GM19025 (cell line): ENCODE data around the gene DNAJB11.

Source experiments
- ATAC-seq: cut with Tn5 transposase; IDR thresholded peaks from one replicate; pipeline ENCODE4 v1.9.1; 2021; ENCODE audit warnings: mild to moderate bottlenecking, low read depth, moderate library complexity; ENCODE audit not compliant: unreplicated experiment

Gene DNAJB11

GRCh38 chr3:186593862-186594261 lies 23.3 kb downstream of the DNAJB11 start:
- ATAC-seq = no peak

- no peak for ATAC-seq
Observed at GRCh38 chr3:186594591-186595113, 24.1 kb downstream of the DNAJB11 start.

- ATAC-seq = no peak
Observed at GRCh38 chr3:186596568-186597287, 26.2 kb downstream of the DNAJB11 start.

GRCh38 chr3:186598108-186598784 lies 27.7 kb downstream of the DNAJB11 start:
- ATAC-seq = no peak

- ATAC-seq = no peak
Observed at GRCh38 chr3:186598794-186599141, 28.2 kb downstream of the DNAJB11 start.

GRCh38 chr3:186599142-186599784 lies 28.7 kb downstream of the DNAJB11 start:
- no peak for ATAC-seq

GRCh38 chr3:186599785-186600166 lies 29.3 kb downstream of the DNAJB11 start:
- ATAC-seq = no peak

- ATAC-seq = no peak
Observed at GRCh38 chr3:186600896-186601295, 30.4 kb downstream of the DNAJB11 start.

- ATAC-seq = no peak
Observed at GRCh38 chr3:186603159-186603558, 32.6 kb downstream of the DNAJB11 start.

GRCh38 chr3:186605078-186605477 lies 34.6 kb downstream of the DNAJB11 start:
- ATAC-seq = no peak

- no peak for ATAC-seq
Observed at GRCh38 chr3:186605561-186606545, 35.3 kb downstream of the DNAJB11 start.

GRCh38 chr3:186608624-186609215 lies 38.2 kb downstream of the DNAJB11 start:
- no peak for ATAC-seq

- ATAC-seq = no peak
Observed at GRCh38 chr3:186609247-186609868, 38.8 kb downstream of the DNAJB11 start.

GRCh38 chr3:186612065-186612464 lies 41.5 kb downstream of the DNAJB11 start:
- no peak for ATAC-seq

GRCh38 chr3:186612721-186613636 lies 42.5 kb downstream of the DNAJB11 start, which contains the start of gene AHSG:
AHSG (plus strand) TSS chr3:186613060; CDS start chr3:186613142, 82 bp downstream.
- ATAC-seq = no peak

- no peak for ATAC-seq
Observed at GRCh38 chr3:186613637-186614265, 43.2 kb downstream of the DNAJB11 start.

GRCh38 chr3:186614266-186614596 lies 43.7 kb downstream of the DNAJB11 start:
- ATAC-seq = no peak
